NCI-H524 (cell line): Measurements from ENCODE around the gene SOCS7.

Experiments used
- DNase-seq, 2 experiments: peaks; one replicate each; lab custom pipeline; 2025; lab: John Stamatoyannopoulos, UW

SOCS7 gene

DNA sequence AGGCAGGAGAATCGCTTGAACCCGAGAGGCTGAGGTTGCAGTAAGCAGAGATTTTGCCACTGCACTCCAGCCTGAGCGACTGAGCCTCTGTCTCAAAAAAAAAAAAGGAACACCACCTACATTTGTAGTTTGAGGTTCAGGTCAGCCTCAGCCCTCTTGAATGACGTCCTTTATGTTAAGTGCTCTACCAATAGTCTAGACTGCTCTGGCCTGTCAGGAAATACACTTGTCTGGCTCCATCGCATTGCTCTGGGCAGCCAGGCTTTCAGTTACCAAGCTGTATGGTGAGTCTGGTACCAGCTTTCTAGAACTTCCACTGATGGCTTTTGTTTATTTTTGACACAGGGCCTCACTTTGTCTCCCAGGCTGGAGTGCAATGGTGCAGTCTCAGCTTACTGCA, 11.4 kb downstream of the SOCS7 start:
- DNase-seq: no peak

DNA sequence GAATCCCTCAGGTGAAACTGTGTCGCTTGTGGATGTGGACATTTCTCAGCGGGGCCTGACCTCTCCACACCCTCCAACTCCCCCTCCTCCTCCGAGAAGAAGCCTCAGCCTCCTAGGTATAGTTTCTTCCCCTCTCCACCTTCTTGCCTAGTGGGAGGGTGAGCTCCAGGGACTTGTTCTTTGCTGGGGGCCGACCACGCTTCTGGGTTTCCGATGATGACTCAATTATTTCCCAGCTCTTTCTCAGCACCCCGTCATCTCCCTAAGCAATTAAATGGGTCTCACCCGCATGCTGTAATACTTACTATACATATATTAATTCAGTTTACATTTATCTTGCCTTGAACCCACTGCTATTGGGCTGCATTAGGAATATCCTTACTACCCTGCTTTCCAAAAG, 13.1 kb downstream of the SOCS7 start:
- DNase-seq: no peak

DNA sequence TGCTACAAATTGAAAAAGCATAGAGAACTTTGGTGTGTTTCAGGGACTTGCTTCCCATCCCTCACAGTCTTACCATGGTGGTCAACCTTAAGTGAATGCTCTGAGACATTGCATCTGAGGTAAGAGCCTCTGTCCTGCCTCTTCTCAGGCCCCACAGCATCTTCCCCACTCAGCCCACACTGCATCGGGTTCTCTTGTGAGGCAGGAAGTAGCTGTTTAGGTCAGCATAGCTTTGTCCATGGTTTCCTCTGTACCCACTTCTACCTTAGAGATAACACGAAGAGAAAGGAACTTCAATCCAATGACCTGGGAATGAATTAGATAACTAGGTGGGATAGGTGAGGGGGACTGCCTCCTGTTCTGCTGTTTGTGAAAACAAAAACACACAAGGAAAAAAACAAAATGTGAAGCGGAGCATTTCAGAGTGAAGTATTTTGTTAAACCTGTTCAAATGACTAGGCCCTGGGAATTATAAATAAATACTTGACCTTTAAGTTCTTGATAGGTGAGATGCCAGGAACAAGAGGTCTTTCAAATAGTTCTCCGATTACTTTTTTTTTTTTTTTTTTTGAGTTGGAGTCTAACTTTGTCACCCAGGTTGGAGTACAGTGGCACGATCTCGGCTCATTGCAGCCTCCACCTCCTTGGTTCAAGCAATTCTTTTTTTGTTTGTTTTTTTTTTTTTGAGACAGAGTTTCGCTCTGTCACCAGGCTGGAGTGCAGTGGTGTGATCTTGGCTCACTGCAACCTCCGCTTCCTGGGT, 17.7 kb downstream of the SOCS7 start:
- DNase-seq: no peak

DNA sequence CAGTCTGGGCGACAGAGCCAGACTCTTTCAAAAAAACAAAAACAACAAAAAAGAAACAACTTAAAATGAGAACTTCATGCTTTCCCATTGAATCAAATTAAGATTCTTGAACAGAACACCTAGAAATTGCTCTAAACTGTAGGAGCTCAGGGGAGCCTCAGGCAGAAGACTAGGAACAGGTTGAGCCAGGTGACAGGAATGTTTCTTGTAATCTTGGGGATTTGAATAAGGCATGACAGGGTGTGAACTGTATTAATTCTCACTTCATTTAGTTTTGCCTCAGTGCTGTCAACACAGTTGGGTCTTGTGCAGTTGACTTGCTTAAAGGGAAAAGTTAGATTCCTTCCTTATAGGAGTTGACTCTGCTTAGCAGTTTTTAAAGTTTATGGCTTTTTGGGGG, 27.8 kb downstream of the SOCS7 start:
- DNase-seq: no peak

DNA sequence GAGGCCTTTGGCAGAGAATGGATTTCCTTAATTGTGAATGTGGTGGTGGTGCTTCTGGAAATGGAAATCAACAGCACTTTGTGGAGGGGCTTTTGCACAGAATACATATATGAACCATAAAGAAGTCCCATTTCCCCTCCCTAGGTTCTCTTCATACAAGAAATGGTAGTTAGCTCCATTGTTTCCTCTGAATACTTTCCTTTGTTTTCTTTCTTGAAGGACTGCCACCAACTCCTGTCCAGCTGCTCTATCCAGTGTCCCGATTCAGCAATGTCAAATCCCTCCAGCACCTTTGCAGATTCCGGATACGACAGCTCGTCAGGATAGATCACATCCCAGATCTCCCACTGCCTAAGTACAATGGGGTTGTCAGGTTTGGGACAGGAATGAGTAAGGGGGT, 43.4 kb downstream of the SOCS7 start:
- no peak for DNase-seq

DNA sequence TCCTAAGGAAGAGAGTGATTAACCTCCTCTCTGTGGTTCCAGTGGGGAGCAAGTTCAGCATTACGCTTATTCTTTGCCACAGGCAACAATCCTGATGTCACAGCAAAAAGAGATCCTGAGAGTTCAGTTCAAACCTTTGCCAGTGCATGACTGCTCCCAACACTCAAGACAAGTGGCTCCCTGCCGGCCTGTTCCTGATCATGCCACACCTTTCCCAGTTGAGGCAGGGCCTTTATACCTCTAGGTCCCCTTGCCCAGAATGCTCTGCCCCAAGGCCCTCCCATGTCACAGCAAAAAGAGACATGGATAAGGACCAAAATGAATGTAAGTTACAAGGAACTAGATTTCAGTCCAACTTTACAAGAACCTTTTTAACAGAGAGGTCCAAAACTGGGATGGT, 45.6 kb downstream of the SOCS7 start:
- no peak for DNase-seq

DNA sequence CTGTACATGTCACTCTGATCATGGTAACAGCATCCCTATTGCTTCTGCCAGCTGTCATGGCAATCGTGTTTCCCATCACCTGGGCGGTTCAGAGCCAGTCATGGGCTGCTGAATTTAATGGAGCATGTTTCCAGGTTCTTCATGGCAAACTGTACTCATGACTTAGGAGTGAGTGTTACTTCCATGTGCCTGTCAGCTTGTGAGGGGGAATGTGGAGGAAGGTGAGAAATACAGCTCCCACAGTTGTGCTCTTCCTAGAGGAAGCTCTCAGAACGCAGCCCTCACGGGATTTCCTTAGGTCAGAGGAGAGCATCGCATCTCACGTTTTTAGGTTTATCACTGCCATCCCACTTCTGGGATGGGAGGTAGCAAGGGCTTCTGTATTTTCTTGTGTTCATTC, 48.6 kb downstream of the SOCS7 start:
- no peak for DNase-seq

DNA sequence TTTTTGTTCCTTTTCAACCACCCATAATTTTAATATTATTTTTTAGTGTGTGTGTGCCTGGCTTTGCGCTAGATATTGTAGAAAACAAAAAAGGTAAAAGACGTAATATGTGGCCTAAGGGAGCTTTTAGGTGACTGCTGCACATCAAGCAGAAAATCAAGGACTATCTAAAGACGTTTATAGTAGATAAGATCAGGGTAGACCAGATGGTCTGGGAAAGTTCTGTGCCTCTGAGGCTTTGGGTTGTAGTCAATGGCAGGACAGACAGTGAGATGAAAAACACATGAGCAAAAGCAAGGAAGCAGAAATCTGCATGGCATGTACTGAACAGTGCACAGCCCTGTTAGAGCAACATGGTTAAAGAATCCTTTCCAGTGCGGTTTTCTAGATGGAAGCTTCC, 49.8 kb downstream of the SOCS7 start:
- DNase-seq: no peak

DNA sequence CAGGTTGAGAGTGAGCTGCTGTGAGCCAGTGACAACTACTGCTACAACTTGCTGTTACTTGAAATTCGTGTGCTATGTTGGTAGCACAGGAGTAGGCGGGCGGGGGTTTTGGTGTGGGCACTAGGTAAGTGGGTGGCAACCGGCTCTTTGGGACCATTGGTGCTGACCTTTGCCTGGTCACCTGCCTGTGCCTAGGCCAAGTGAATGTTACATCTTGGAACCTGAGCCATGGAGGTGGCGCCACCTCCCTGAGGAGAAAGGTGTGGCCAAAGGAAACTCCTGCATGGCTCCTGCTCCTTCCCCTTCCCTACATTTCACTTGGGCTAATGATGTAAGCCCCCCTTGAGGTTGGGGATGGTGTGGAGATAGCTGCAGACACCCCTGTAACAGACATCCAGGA, 51.3 kb downstream of the SOCS7 start:
- no peak for DNase-seq

DNA sequence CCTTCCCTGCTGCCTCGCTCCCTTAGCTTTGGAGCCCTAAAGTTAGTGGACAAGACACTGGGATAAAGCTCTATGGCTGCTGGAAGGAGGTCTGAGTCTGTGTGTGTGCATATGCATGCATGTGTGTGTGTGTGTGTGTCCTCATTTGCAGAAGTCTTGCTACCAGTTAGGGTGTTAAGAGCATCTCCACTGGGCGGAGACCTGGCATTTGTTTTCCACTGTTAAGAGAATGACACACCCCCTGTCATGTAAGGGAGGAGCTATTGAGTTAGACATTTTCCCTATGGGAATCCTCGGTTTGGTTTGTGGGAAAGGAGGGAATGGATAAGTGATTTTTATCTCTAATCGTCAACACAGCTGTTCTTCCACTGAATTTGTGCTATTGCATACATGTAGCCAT, 51.8 kb downstream of the SOCS7 start:
- DNase-seq: no peak

DNA sequence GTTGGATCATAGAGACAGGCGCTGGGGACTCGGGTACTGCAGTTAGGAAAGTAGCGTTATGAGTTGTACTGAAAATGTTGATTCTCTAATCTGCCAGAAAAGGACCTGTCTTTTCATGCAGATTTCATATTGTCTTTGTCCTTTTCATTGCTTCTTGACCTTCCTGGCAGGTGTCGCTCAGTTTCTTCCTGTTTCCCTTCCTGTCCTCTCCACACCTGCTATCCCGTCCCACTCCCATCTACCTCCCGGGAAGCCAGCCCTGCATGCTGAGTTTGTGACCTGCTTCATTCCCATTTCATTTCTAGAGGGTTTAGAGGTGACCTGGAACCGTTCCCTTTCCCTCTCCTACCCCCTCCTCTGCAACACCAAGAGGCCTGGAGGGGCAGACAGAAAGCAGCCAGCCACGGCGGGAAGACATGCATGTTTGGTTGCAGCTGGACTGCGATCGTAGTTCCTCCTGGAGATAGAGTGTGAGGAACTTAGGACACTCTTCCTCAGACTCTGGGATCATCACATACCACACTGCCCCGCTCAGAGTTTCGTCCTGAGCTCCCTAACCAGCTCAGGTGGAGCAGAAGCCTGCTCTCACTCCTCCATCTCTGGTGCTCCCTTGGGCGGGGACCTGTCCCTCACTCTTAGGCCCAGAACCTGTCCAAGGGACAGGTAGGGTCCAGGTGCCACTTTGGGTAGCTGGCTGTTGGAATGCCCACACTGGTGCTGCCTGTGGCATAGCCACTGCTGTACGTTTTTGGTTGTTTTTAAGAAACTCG, 52.7 kb downstream of the SOCS7 start:
- DNase-seq: no peak

DNA sequence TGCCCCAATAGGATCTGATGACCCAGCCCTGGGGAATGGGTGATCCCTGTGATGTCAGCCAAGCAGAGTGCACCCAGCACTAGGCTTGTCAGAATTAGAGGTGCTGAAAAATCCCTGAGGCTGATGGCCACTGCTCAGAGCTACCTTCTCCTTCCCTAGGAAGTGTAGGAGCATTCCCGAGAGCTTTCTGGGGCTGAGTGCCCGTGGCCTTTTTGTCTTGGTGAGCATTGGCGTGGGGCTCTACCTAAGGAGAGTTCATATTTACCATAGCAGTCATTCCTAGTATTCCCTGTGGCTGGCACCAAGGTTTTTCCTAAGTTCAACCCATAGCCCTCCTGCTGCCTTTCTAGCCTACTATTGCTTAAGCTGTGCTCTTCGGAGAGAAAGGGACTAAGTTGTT, 54.0 kb downstream of the SOCS7 start:
- no peak for DNase-seq

DNA sequence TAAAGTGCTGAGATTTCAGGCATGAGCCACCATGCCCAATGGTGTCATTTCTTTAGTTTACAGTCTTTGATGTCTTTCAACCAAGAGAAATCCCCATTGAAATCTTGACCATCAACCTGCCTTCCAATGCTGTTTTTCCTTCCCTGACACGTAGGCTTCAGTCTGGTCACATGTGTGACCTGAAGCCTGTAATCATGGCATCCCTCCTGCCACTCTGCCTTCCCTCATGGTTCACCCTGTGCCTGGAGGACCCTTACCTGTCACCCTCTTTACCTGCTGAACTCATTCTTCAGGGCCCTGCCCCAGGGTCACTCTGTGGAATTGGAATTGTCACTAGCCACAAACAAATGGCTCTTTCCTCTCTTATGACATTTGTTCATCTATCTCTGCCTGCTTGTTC, 58.6 kb downstream of the SOCS7 start:
- no peak for DNase-seq

DNA sequence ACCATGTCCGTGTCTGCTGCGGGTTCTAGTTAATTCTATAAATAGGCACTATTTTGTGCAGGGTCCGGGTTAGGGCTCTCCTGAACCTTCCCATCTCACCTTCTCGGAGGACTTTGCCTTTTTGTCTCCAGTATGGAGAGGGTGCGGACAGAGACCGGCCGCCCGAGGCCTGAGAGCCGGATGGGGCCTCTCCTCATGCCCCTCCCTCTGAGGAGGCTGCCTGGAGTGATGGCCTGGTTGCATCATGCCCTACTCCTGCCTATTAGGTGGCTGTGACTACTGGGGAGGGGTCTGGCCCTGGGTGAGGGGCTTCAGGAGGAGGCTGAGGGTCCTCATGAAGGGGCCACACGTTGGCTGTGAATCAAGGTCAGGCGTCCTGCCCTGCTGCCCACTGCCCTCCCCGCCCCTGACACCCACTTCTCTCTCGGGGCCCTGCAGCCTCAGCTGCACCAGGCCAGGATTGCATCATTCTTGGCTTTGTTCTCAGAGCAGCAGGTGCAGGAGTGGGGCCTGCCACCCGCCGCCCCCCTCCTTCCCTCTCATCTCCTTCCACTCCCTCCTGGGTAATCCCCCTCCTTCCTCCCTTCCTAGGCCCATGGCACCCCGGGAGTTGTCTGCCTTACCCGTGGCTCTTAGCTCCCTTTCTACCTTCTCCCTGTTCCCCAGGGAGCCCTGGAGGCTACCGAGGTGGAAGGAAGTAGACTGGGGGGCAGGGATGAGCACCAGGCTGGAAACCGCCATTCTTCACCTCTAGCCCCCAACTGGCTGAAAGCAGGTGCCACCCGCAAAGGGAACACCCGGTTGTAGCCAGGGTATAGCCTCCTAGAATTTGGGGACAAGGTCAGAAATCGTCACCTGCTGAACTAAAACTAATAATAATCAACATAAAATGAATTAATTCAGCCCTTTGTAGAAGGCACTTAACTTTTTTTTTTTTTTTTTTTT, 63.9 kb downstream of the SOCS7 start:
- DNase-seq: peak; percentile 84 to 91

DNA sequence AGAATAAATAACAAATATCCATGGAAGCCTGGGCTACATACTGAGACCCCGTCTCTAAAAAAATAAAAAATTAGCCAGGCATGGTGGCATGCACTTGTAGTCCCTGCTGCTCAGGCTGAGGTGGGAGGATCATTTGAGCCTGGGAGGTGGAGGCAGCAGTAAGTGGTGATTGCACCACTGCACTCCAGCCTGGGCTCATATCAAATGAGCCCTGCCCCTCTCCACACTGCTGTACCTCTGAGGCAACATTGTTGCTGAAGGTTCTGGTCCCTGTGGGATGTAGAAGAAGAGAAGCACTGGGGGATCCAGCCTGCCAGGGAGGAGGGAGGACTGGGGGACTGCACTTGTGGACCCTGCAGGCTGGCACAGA, 65.2 kb downstream of the SOCS7 start:
- no peak for DNase-seq

DNA sequence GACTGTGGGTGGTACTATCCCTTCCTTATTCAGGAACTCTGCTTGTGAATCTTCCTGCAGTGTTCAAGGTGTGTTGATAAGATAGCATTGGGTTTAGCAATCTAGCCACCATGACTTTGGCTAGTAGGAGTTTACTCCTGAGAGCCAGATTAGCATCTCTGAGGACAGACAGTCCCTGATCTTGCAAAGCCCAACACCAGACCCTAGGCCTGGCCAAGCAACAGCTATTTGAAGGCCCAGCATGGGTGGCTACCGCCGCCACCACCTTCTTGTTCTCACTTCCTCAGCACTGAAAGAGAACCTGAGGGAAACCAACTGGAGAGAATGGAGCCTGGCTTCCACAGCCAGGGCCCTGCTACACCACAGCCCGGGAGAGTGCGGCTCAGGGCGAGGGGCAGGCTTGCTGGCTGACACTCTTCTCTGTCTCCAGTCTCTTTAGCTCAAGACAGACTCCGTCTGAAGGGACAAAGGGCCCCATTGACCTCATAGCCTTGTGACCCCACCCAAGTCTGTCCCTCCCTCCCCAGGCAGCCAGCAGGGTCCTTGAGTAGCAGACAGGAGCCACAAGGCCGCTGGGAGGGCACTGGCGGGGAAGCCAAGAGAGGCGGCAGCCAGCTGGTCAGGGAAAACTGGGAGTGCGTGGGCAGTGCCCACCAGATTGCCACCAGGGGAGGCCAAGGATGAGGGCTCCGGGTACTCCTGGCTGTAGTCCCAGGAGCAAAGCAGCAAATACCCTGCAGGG, 65.7 kb downstream of the SOCS7 start:
- DNase-seq: peak in 1 of 2 experiments; percentile 48

DNA sequence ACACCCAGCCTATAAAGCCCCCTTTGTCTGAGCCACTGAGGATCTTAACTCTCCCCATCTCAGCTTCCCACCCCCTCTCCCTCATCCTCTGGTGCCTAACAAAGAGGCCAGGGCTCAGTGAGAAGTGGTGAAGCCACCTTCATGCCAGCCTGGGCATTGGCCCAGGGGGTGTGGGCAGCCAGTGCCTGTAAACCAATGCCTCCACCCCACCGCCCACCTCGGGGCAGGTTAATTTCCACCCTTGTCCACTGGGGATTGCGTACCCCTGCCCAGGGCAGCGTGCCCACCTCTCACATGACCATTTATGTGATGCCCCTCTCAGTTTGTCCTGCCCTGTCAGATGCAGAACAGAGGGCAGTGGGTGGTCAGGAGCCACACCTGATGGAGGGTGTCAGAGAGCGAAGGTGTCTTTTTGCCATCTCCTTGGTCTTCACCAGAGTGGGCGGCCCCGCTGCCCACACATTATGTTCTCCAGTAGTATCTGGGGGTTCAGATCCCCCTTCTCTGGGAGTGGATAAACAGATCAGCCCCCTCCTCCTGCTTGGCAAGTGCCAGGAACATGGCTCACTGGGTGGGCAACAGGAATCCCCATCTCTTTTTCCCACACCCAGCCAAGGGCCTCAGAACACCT, 66.5 kb downstream of the SOCS7 start:
- DNase-seq: peak in 1 of 2 experiments; percentile 32

DNA sequence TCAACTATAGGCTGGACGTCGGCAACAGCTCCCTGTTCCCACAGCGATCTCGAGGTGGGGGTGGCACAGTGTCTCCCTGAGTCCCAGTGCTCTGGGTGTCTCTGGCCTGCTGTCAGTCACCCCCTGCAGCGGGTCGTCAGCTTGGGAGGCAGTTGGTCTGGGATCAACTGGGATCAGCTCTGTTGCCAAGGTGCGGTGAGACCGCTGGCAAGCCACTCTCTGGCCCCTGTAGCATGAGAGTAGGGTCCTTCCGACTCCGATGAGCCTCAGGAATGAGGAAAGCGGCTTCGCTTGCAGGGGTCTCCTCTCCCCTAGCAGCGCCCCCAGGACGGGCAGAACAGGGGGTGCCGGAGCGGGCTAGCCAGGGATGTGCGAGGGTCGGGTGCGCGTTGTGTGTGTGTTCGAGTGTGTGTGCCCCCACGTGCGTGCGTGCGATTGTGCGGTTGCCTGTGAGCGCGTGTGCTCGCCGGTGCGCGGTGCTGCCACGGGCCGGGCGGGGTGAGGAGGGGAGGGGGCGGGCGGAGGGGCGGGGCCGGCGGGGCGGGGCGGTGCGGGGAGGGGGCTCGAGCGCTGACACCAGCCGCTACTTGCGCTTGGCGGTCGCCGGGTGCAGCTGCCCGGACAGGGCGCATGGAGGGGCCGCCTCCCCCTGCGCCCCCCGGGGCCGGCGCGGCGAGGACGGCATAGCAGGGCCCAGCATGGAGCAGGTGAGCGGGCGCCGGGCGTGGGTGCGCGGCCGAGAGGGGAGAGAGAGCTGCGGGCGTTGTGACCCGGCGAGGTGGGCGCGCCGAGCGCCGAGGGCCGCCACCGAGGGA, 67.3 kb downstream of the SOCS7 start:
- DNase-seq: peak; percentile 56 to 58

DNA sequence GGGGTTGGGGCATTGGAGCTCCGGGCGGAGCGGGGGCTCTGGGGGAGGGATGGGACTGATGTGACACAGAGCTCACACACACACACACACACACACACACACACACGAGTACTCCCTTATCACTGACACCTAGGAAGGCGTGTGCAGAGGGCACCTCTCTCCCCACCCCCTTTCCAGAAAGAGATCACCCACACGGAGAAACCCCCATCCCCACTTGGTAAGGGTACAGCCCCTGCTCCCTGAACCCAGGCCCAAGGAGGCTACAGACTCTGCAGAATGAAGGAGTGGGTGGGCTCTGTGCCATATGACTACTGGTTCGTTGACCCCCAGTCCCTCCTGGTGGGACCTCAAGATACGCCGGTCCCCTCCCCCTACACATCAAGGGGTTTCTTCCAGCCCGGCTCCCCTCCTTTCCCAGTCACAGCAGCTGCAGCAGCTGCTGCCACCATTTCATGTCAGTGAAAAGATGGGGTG, 67.9 kb downstream of the SOCS7 start:
- DNase-seq: peak in 1 of 2 experiments; percentile 15

DNA sequence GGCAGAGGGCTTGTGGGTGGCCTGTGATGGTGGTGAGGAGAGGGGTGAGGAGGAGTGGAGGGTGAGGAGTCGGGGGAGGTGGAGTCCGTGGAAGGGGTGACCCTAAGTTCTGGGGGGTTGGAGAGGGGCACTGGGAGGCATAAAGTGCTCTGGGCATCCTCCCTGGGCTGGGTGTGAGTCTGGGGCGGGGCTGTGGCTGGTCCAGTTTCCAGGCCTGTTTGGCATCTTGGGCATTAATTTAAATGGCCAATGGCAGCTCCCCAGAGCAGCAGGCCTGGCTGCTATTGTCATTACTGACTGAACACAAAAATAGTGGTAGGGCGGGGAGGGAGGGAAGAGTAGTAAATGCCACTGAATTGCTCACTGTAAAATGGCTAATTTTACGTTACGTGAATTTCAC, 68.9 kb downstream of the SOCS7 start:
- no peak for DNase-seq
